H1 (cell line): ENCODE results near the gene MRM2. TPM values are rescaled to one million over a fixed set of nuclear protein-coding genes. Genes with fewer than 3 reads are reported as not detected.

Experiments
- CTCF ChIA-PET: fragments of 300-600 bp; sonication (Branson Sonifier 250); formaldehyde crosslinking; loops from one replicate; lab custom pipeline; 2021; ENCODE audit not compliant: partially characterized antibody; lab: Charles Lee
- POLR2A ChIA-PET: fragments of 300-600 bp; sonication (Branson Sonifier 250); formaldehyde crosslinking; loops from one replicate; lab custom pipeline; 2021; ENCODE audit warnings: inconsistent platforms; ENCODE audit not compliant: partially characterized antibody; lab: Charles Lee
- DNase-seq, 2 experiments: peaks; one replicate each; pipeline versions ENCODE4 v3.0.0 to v3.0.0-alpha.2; 2010 to 2022; ENCODE audit warnings: low spot score in 2 of 2, low read depth in 1 of 2, mixed read lengths in 1 of 2
- FAIRE-seq: peaks from 2 replicates; lab custom pipeline; 2011; peaks lifted over from hg19 to GRCh38; lab: Jason Lieb, UNC
- H2AFZ ChIP-seq: 2 replicates; pipeline ENCODE4 v1.8.1; 2012; ENCODE audit warnings: low read length, inconsistent platforms
- H2AK5ac ChIP-seq: 2 replicates; pipeline ENCODE4 v1.6.1; 2013; ENCODE audit warnings: low read depth, low read length
- H2BK120ac ChIP-seq: replicated peaks from 2 replicates; pipeline ENCODE3; 2013; ENCODE audit warnings: low read depth, low read length, inconsistent platforms
- H2BK12ac ChIP-seq: 2 replicates; pipeline ENCODE4 v1.6.1; 2013; ENCODE audit warnings: low read depth, low read length
- H2BK15ac ChIP-seq: 2 replicates; pipeline ENCODE4 v1.6.1; 2013; ENCODE audit warnings: low read length
- H2BK20ac ChIP-seq: 2 replicates; pipeline ENCODE4 v1.6.1; 2013; ENCODE audit warnings: low read length
- H2BK5ac ChIP-seq: 2 replicates; pipeline ENCODE4 v1.6.1; 2013; ENCODE audit warnings: low read depth, low read length
- H3K14ac ChIP-seq: 2 replicates; pipeline ENCODE4 v1.6.1; 2013; ENCODE audit warnings: inconsistent platforms; ENCODE audit not compliant: insufficient read length
- H3K18ac ChIP-seq: 2 replicates; pipeline ENCODE4 v1.6.1; 2013; ENCODE audit warnings: low read length; ENCODE audit errors: extremely low read depth
- H3K23ac ChIP-seq: 2 replicates; pipeline ENCODE4 v1.6.1; 2013; ENCODE audit warnings: inconsistent platforms; ENCODE audit not compliant: insufficient read length
- H3K23me2 ChIP-seq: 2 replicates; pipeline ENCODE4 v1.6.1; 2013; ENCODE audit warnings: low read depth, low read length
- H3K27ac ChIP-seq: 2 replicates; pipeline ENCODE4 v1.6.1; 2011; ENCODE audit warnings: low read depth, low read length, inconsistent platforms
- H3K27me3 ChIP-seq, 4 experiments: replicated peaks in 1 of 4; 1 replicate in 1 of 4; 2 replicates in 3 of 4; pipeline versions ENCODE4 v1.6.1 to v1.8.1; 2011 to 2013; ENCODE audit warnings: low read length in 3 of 4, mild to moderate bottlenecking in 3 of 4, inconsistent platforms in 2 of 4, mixed read lengths in 2 of 4, moderate library complexity in 1 of 4; ENCODE audit not compliant: control insufficient read depth in 3 of 4, insufficient read depth in 3 of 4; ENCODE audit errors: extremely low read depth in 1 of 4
- H3K36me3 ChIP-seq, 4 experiments: 2 replicates each; pipeline versions ENCODE4 v1.6.1 to v1.8.1; 2011 to 2013; ENCODE audit warnings: mild to moderate bottlenecking in 4 of 4, low read length in 3 of 4, moderate library complexity in 2 of 4, control low read depth in 1 of 4, inconsistent platforms in 1 of 4; ENCODE audit not compliant: insufficient read depth in 4 of 4, control insufficient read depth in 2 of 4
- H3K4ac ChIP-seq: replicated peaks from 2 replicates; pipeline ENCODE3; 2013; ENCODE audit warnings: low read length, low read depth, mixed read lengths, inconsistent platforms; ENCODE audit not compliant: insufficient read length
- H3K4me1 ChIP-seq, 4 experiments: replicated peaks in 1 of 4; 1 replicate in 1 of 4; 2 replicates in 3 of 4; pipeline versions ENCODE4 v1.6.1 to v1.8.1; 2011 to 2013; ENCODE audit warnings: low read length in 3 of 4, inconsistent platforms in 2 of 4, mixed read lengths in 1 of 4; ENCODE audit not compliant: insufficient read depth in 4 of 4, control insufficient read depth in 3 of 4
- H3K4me2 ChIP-seq, 2 experiments: 2 replicates each; pipeline versions ENCODE4 v1.6.1 to v1.8.1; 2011 to 2013; ENCODE audit warnings: low read depth in 2 of 2, low read length in 2 of 2, control low read depth in 1 of 2, inconsistent platforms in 1 of 2, mild to moderate bottlenecking in 1 of 2; ENCODE audit not compliant: insufficient read depth in 1 of 2
- H3K4me3 ChIP-seq, 4 experiments: fragments of 200-600, 300-600 bp in 1 of 4; sonication (generic), shearing (Covaris generic), sonication (Bioruptor Twin) in 1 of 4; 2 replicates each; pipeline versions ENCODE4 v1.5.1 to v1.8.1; 2011 to 2016; ENCODE audit warnings: low read length in 4 of 4, low read depth in 3 of 4, control low read depth in 2 of 4, inconsistent platforms in 2 of 4, mild to moderate bottlenecking in 2 of 4, mixed read lengths in 1 of 4, moderate library complexity in 1 of 4; ENCODE audit not compliant: insufficient read depth in 2 of 4; ENCODE audit errors: extremely low read depth in 1 of 4
- H3K56ac ChIP-seq: replicated peaks from 2 replicates; pipeline ENCODE3; 2013; ENCODE audit warnings: low read depth, mild to moderate bottlenecking, mixed read lengths, low read length, inconsistent platforms; ENCODE audit not compliant: insufficient read length
- H3K79me1 ChIP-seq: 2 replicates; pipeline ENCODE4 v1.6.1; 2013; ENCODE audit warnings: low read depth, low read length, control low read depth
- H3K79me2 ChIP-seq, 2 experiments: 2 replicates each; pipeline versions ENCODE4 v1.6.1 to v1.8.1; 2012 to 2013; ENCODE audit warnings: low read length in 2 of 2, mild to moderate bottlenecking in 2 of 2, inconsistent platforms in 1 of 2; ENCODE audit not compliant: insufficient read depth in 2 of 2, control insufficient read depth in 1 of 2
- H3K9ac ChIP-seq, 4 experiments: replicated peaks in 1 of 4; 1 replicate in 1 of 4; 2 replicates in 3 of 4; pipeline versions ENCODE4 v1.6.1 to v1.8.1; 2011 to 2013; ENCODE audit warnings: low read depth in 3 of 4, low read length in 3 of 4, control low read depth in 2 of 4, mild to moderate bottlenecking in 2 of 4, moderate library complexity in 2 of 4, inconsistent platforms in 1 of 4; ENCODE audit errors: extremely low read depth in 1 of 4
- H3K9me3 ChIP-seq, 2 experiments: 2 replicates each; pipeline versions ENCODE4 v1.6.1 to v1.8.1; 2012 to 2013; ENCODE audit warnings: mild to moderate bottlenecking in 2 of 2, moderate library complexity in 2 of 2, control low read depth in 1 of 2, inconsistent platforms in 1 of 2, low read depth in 1 of 2, low read length in 1 of 2, mixed read lengths in 1 of 2; ENCODE audit not compliant: insufficient read depth in 2 of 2
- H4K20me1 ChIP-seq, 2 experiments: replicated peaks in 1 of 2; 2 replicates each; pipeline versions ENCODE3 to v1.8.1; 2011 to 2013; ENCODE audit warnings: inconsistent platforms in 2 of 2, low read length in 2 of 2, mild to moderate bottlenecking in 1 of 2; ENCODE audit not compliant: insufficient read depth in 2 of 2, control insufficient read depth in 1 of 2
- H4K5ac ChIP-seq: 2 replicates; pipeline ENCODE4 v1.6.1; 2013; ENCODE audit warnings: low read length, low read depth, mixed read lengths, inconsistent platforms; ENCODE audit not compliant: insufficient read length
- H4K8ac ChIP-seq: 2 replicates; pipeline ENCODE4 v1.8.0; 2013; ENCODE audit warnings: mild to moderate bottlenecking, moderate library complexity, low read length, inconsistent platforms; ENCODE audit not compliant: insufficient read depth; ENCODE audit errors: extremely low read depth
- H4K91ac ChIP-seq: replicated peaks from 2 replicates; pipeline ENCODE3; 2013; ENCODE audit warnings: low read length, mixed read lengths, inconsistent platforms; ENCODE audit not compliant: insufficient read length
- CHD2 ChIP-seq: IDR thresholded peaks from 2 replicates; pipeline ENCODE4 v1.6.1; 2012; ENCODE audit warnings: low read length, improper control_type of control experiment
- KDM4A ChIP-seq: IDR thresholded peaks from one replicate; pipeline ENCODE4 v1.7.1; 2012; ENCODE audit warnings: low read depth, mild to moderate bottlenecking, moderate library complexity, low read length, inconsistent platforms; ENCODE audit not compliant: severe bottlenecking
- KDM5A ChIP-seq: fragments of 200-600 bp; IDR thresholded peaks from 2 replicates; pipeline ENCODE4 v1.7.1; 2012; ENCODE audit warnings: mild to moderate bottlenecking, low read length, inconsistent platforms, mixed read lengths
- NANOG ChIP-seq: IDR thresholded peaks from 2 replicates; pipeline ENCODE4 v1.6.1; 2011; ENCODE audit warnings: low read length, low read depth, mild to moderate bottlenecking, inconsistent platforms; ENCODE audit not compliant: insufficient read depth, poor library complexity, severe bottlenecking
- RFX5 ChIP-seq: IDR thresholded peaks from 2 replicates; pipeline ENCODE4 v1.6.1; 2011; ENCODE audit warnings: low read depth, low read length, improper control_type of control experiment, borderline replicate concordance
- SP4 ChIP-seq: IDR thresholded peaks from 2 replicates; pipeline ENCODE4 v1.6.1; 2012; ENCODE audit warnings: low read length, inconsistent platforms
- WGBS, 2 experiments: shearing (Covaris generic) in 1 of 2; methylation state at CpG; one replicate each; pipeline versions ENCODE4 v1.1.6 to v1.1.7; 2013 to 2015; ENCODE audit warnings: low lambda C conversion rate in 2 of 2, mixed read lengths in 2 of 2, inconsistent platforms in 1 of 2, low coverage in 1 of 2, missing lambda C conversion rate in 1 of 2; ENCODE audit not compliant: insufficient replicate concordance in 2 of 2, insufficient coverage in 1 of 2, insufficient read length in 1 of 2; ENCODE audit errors: extremely low coverage in 1 of 2, missing lambda C conversion rate in 1 of 2; 5-methylcytosine and 5-hydroxymethylcytosine counted together
- polyA plus RNA-seq, 7 experiments: library from polyadenylated mRNA; depleted of rRNA in 3 of 7; stranded (reverse) in 5 of 7; unstranded in 2 of 7; fragments of >200 nt in 5 of 7; fragments of 200-250 nt in 2 of 7; gene quantifications; 1 replicate in 5 of 7; 2 replicates in 1 of 7; 4 replicates in 1 of 7; pipeline versions ENCODE4 v1.2.1 to v1.2.3, GENCODE V29; 2011 to 2013; ENCODE audit warnings: missing spikeins in 2 of 7, mixed read lengths in 2 of 7
- total RNA-seq: library from RNA; stranded (reverse); fragmentation: NEBNext Ultra II Directional; extraction: Animal tissue kit (Norgen Biotek cat#: 25700); gene quantifications from 2 replicates; pipeline ENCODE4 v1.2.1, GENCODE V29; 2021
- TF ChIP-seq, protein P1 (sequence below): IDR thresholded peaks from 2 replicates; pipeline ENCODE4 v1.6.1; 2012; ENCODE audit warnings: inconsistent platforms

Gene MRM2
- total and polyA plus RNA-seq, 2 of the 8 experiments (the other 6 are each of a cell fraction or from before 2014, with no cell fraction given) = 17.2 to 38.6 TPM

DNA sequence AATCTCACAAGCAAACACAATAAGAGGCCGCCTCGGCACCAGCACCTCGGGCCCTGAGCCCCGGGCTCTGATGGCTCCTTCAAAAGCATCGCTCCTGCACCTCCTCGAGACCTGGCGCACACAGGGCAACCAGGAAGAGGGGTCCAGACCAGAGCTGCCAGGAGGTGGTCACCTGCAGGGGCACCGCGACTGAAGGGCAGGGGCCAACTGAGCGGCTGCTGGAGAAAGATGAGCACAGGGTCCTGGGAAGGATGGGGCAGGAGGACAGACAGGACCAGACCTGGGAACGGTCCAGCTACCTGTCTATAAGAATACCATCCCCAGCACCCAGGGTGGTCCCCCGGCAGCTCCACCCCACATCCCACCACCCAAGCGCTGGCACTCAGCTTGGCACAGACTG lies 30.1 kb downstream of the MRM2 start:
- FAIRE-seq (no peak), DNase-seq (no peak)
- no peak overlapping the region for H3K23ac ChIP-seq
- H2BK12ac ChIP-seq = no peak overlapping the region
- no peak overlapping the region for H4K91ac ChIP-seq
- no peak overlapping the region for H3K4ac ChIP-seq
- no peaks in the 10 kb centered on the region for H3K23me2 ChIP-seq
- peaks cover 12 to 60% (median 41%) of the 10 kb centered on the region in 4 experiments; a peak in 7 of 8 replicates for H3K36me3 ChIP-seq
- H4K5ac ChIP-seq = no peak overlapping the region
- H2AFZ ChIP-seq = no peak overlapping the region
- peaks cover 3 to 27% of the 10 kb centered on the region in 2 experiments for H4K20me1 ChIP-seq
- ChIA-PET CTCF (interaction anchor here (0.6 to 1.8 kb wide), 9 partner anchors 8 to 172 kb away, joined by 3 to 6 read pairs (median 3); no protein-coding TSS in a partner anchor), POLR2A (interaction anchor here (0.6 kb wide), 1 partner anchor 37 kb away, joined by 4 read pairs; no protein-coding TSS in a partner anchor)
- H3K9ac ChIP-seq = no peak overlapping the region
- no peak overlapping the region for H2AK5ac ChIP-seq
- H2BK20ac ChIP-seq = no peak overlapping the region
- no peaks in the 10 kb centered on the region for H3K79me2 ChIP-seq
- H2BK5ac ChIP-seq = no peak overlapping the region
- H3K56ac ChIP-seq = no peak overlapping the region
- H4K8ac ChIP-seq = no peak overlapping the region
- no peak overlapping the region for H3K4me3 ChIP-seq
- H3K27ac ChIP-seq = no peak overlapping the region
- H3K4me2 ChIP-seq = no peak overlapping the region
- no peak overlapping the region for H2BK120ac ChIP-seq
- no peaks in the 10 kb centered on the region for H3K27me3 ChIP-seq
- H3K4me1 ChIP-seq = no peaks in the 10 kb centered on the region
- WGBS, 2 experiments = 92% methylated on average over 13 of the region's 13 CpGs; no CpG with 5 or more reads in 1 of the 2 experiments
- no peak for TF ChIP-seq KDM4A
- no peak for TF ChIP-seq CHD2
- no peak for TF ChIP-seq KDM5A
- no peak for TF ChIP-seq RFX5
- TF ChIP-seq SP4 = no peak
- TF ChIP-seq, protein P1, sequence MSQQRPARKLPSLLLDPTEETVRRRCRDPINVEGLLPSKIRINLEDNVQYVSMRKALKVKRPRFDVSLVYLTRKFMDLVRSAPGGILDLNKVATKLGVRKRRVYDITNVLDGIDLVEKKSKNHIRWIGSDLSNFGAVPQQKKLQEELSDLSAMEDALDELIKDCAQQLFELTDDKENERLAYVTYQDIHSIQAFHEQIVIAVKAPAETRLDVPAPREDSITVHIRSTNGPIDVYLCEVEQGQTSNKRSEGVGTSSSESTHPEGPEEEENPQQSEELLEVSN = no peak
- TF ChIP-seq NANOG = no peak
- no peak overlapping the region for H3K18ac ChIP-seq
- no peaks in the 10 kb centered on the region for H3K9me3 ChIP-seq
- H3K14ac ChIP-seq = no peak overlapping the region
- no peak overlapping the region for H2BK15ac ChIP-seq
- no peaks in the 10 kb centered on the region for H3K79me1 ChIP-seq
